ENCODE measurements around the gene ADRA2B.
"Not testable (repeated sequence)": the region's sequence is repeated elsewhere in the genome, so short reads cannot be mapped to it uniquely, and the experiment has no call there.

GRCh38 chr2:96071087-96071976 is 45.0 kb downstream of the ADRA2B start:
- not testable (repeated sequence) for TF ChIP-seq CTCF (conservative IDR thresholded peaks at IDR 0.05; ENCODE audit: low read depth, low read length); EZH2 (IDR thresholded peaks at IDR 0.05; ENCODE audit: borderline replicate concordance, low read depth, low read length, poor library complexity, severe bottlenecking)
